Stimulated activated CD8-positive, alpha-beta memory T cell treated with anti-CD3 and anti-CD28 coated beads, Interleukin-7, amount 100 ng/mL, for 4 hours (primary cell): ENCODE results near the gene CYYR1.

Experiments
- DNase-seq, 2 donors: peaks; one replicate each; pipeline ENCODE4 v3.0.0-alpha.2; 2020; ENCODE audit warnings: low read depth in 2 of 2

CYYR1 gene

GRCh38 chr21:26433386-26433785 lies 139.7 kb downstream of the CYYR1 start:
- no peak for DNase-seq

GRCh38 chr21:26432410-26432809 lies 140.7 kb downstream of the CYYR1 start:
- no peak for DNase-seq

- no peak for DNase-seq
These were observed 147.5 kb downstream of the CYYR1 start for GRCh38 chr21:26425576-26425975.

GRCh38 chr21:26423511-26423910 lies 149.6 kb downstream of the CYYR1 start:
- no peak for DNase-seq

- DNase-seq = no peak
These were observed 150.4 kb downstream of the CYYR1 start for GRCh38 chr21:26422706-26423105.

GRCh38 chr21:26422138-26422537 lies 150.9 kb downstream of the CYYR1 start:
- DNase-seq = no peak

- DNase-seq = no peak
These were observed 151.4 kb downstream of the CYYR1 start for GRCh38 chr21:26421724-26422123.
